Stimulated activated CD4-positive, alpha-beta T cell treated with anti-CD3 and anti-CD28 coated beads, TNF-alpha, amount 100 ng/mL, for 4 hours (primary cell): Measurements from ENCODE around the gene HES4.

Source experiments
- DNase-seq, 3 experiments: peaks; one replicate each; pipeline ENCODE4 v3.0.0-alpha.2; 2020; ENCODE audit warnings: low read depth in 3 of 3

HES4 gene

GRCh38 chr1:999725-1000356, at the start of gene HES4:
Gene HES4 (minus strand): TSS chr1:1000097. CDS start chr1:999973, 124 bp downstream.
- DNase-seq: peak; percentile 51 to 58 (median 54)

- no peak for DNase-seq
Observed at GRCh38 chr1:1048765-1049164, 48.9 kb upstream of the HES4 start.

- DNase-seq: no peak
Observed at GRCh38 chr1:1047963-1048362, 48.1 kb upstream of the HES4 start.

- no peak for DNase-seq
Observed at GRCh38 chr1:1047407-1047806, 47.5 kb upstream of the HES4 start.

- DNase-seq: no peak
Observed at GRCh38 chr1:1046767-1047166, 46.9 kb upstream of the HES4 start.

GRCh38 chr1:1046243-1046642, 46.3 kb upstream of the HES4 start:
- no peak for DNase-seq

GRCh38 chr1:1045129-1045528, 45.2 kb upstream of the HES4 start:
- no peak for DNase-seq

GRCh38 chr1:1044455-1045078, 44.7 kb upstream of the HES4 start:
- DNase-seq: no peak

- DNase-seq: no peak
Observed at GRCh38 chr1:1043921-1044320, 44.0 kb upstream of the HES4 start.

GRCh38 chr1:1043411-1043810, 43.5 kb upstream of the HES4 start:
- no peak for DNase-seq

GRCh38 chr1:1042835-1043234, 42.9 kb upstream of the HES4 start:
- no peak for DNase-seq

- no peak for DNase-seq
Observed at GRCh38 chr1:1041873-1042272, 42.0 kb upstream of the HES4 start.

GRCh38 chr1:1041092-1041523, 41.2 kb upstream of the HES4 start:
- no peak for DNase-seq

- DNase-seq: peak in 2 of 3 experiments; percentile 62 to 63
Observed at GRCh38 chr1:1040004-1040991, 40.4 kb upstream of the HES4 start.

GRCh38 chr1:1039145-1039910, 39.4 kb upstream of the HES4 start:
- no peak for DNase-seq

GRCh38 chr1:1038694-1039093, 38.8 kb upstream of the HES4 start:
- no peak for DNase-seq

- DNase-seq: no peak
Observed at GRCh38 chr1:1037366-1038327, 37.8 kb upstream of the HES4 start.

- no peak for DNase-seq
Observed at GRCh38 chr1:1035291-1035943, 35.5 kb upstream of the HES4 start.

- DNase-seq: no peak
Observed at GRCh38 chr1:1034439-1034781, 34.5 kb upstream of the HES4 start.
